Stimulated activated CD8-positive, alpha-beta memory T cell treated with anti-CD3 and anti-CD28 coated beads, Interleukin-4, amount 100 ng/mL, for 1 hour (primary cell): Measurements from ENCODE around the gene ID1.
"Not testable (repeated sequence)": the region's sequence is repeated elsewhere in the genome, so short reads cannot be mapped to it uniquely, and the experiment has no call there.

ENCODE experiments used
- DNase-seq, 2 donors: peaks; one replicate each; pipeline ENCODE4 v3.0.0-alpha.2; 2020; ENCODE audit warnings: low read depth in 2 of 2, low spot score in 1 of 2

Gene ID1

DNA sequence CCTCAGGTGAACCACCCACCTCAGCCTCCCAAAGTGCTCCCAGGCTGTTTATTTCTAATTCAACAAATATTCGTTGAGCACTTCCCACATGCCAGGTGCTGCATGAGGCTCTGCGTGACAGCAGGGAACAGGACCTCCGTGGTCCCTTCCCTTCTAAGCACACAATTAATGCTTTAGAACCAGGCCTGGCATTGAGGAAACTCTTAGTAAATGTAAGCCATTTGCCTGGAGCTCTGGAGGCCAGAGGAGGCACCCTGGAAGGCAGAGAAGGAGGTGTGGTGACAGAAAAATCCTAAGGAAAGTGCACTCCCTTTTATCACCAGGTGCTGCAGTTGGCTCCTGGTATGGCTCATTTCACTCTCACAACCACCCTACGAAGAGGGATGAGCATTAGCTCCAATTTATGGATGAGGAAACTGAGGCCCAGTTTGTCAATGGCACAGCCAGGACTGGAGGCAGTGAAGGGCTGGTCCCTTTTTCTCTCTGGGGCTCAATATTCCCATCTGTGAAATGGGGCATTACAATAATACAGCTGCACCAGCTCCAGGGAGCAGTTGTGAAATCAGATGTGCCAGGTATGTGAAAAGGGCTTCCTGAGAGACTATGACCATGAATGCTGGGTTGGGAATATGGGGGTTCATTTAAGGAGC lies 8.1 kb upstream of the ID1 start:
- DNase-seq: no peak

GRCh38 chr20:31597481-31597855 lies 7.6 kb upstream of the ID1 start:
- DNase-seq: no peak

GRCh38 chr20:31602431-31602778 lies 2.7 kb upstream of the ID1 start:
- DNase-seq: no peak

DNA sequence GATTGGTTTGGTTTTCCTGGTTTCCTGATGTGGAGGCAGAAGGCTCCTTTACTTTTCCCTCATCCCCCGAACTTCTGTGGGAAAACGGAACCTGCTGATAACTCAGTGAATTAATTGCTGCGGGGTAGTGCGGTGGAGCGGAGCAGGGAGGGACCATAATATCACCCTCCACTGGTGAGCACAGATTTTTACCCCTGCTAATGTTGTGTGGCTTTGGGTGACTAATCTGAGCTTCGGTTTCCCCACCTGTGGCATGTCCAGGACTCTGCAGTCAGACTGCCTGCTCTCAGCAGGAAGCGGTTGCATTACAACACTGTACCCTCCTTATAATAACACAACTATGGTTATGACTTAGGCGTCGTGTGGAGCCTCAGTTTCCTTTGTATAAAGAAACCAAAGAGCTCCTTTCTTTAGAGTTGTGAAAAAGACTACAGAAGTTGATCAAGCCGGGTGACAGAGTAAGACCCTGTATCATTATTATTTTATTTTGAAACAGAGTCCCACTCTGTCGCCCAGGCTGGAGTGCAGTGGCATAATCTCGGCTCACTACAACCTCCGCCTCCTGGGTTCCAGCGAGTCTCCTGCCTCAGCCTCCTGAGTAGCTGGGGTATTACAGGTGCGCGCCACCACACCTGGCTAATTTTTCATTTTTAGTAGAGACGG lies 2.2 kb upstream of the ID1 start:
- DNase-seq: no peak

- peak; percentile 45 to 46 for DNase-seq
These were observed 1.1 kb upstream of the ID1 start for GRCh38 chr20:31603822-31604566.

GRCh38 chr20:31604567-31605030 lies 490 bp upstream of the ID1 start:
- DNase-seq: no peak

- DNase-seq: no peak
These were observed 1.1 kb downstream of the ID1 start for GRCh38 chr20:31605902-31606803.

GRCh38 chr20:31606804-31607639 lies 1.9 kb downstream of the ID1 start:
- no peak for DNase-seq

- no peak for DNase-seq
These were observed 2.7 kb downstream of the ID1 start for GRCh38 chr20:31607640-31608250.

DNA sequence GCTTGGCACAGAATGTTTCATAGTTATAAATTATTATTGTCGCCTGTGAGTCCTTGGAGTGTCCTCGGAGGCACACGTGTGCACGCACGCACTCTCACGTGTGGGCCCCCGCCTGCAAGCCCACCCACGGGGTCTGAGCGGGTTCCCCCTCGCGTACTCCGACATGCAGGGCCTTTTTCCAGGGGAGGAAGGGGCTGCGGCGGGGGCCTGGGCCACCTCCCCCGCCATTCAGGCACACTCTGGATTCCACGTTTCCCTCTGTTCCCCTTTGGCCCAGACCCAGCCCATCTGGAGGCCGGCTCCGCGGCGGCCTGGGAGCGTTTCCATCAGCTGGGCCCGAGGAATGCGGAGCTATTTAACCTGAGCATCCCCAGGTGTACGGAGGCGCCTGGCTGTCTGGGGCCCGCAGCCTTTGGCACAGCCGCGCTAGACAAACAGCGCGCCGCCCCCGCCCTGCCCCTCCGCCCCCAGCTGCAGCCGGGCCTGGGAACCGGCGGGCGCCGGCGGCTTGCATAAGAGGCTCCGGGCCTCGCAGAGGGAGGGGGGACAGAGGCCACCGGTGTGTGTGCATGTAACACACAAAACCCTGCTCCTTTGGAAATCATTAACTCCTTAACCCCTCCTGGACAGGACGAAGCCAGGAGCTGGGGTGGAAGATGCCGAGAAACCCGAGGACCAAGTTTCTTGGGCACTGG lies 3.3 kb downstream of the ID1 start:
- DNase-seq: no peak

GRCh38 chr20:31612271-31612640 lies 7.2 kb downstream of the ID1 start:
- DNase-seq: not testable (repeated sequence)

GRCh38 chr20:31615416-31615815 lies 10.3 kb downstream of the ID1 start:
- DNase-seq: no peak

GRCh38 chr20:31617432-31618104 lies 12.5 kb downstream of the ID1 start:
- DNase-seq: no peak

GRCh38 chr20:31620246-31620645 lies 15.2 kb downstream of the ID1 start:
- no peak for DNase-seq

GRCh38 chr20:31623123-31623505 lies 18.0 kb downstream of the ID1 start:
- DNase-seq: not testable (repeated sequence)

DNA sequence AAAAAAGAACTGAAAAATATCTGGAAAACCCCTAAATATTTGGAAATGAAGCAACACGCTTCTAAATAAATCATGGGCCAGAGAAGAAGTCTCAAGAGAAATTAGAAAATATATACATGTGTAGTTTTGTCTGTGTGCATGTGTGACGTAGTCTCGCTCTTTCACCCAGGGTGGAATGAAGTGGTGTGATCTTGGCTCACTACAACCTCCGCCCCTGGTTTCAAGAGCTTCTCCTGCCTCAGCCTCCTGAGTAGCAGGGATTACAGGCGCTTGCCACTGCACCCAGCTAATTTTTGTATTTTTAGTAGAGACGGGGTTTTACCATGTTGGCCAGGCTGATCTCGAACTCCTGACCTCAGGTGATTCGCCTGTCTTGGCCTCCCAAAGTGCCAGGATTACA lies 21.4 kb downstream of the ID1 start:
- not testable (repeated sequence) for DNase-seq

- DNase-seq: not testable (repeated sequence)
These were observed 23.0 kb downstream of the ID1 start for GRCh38 chr20:31628057-31628456.

DNA sequence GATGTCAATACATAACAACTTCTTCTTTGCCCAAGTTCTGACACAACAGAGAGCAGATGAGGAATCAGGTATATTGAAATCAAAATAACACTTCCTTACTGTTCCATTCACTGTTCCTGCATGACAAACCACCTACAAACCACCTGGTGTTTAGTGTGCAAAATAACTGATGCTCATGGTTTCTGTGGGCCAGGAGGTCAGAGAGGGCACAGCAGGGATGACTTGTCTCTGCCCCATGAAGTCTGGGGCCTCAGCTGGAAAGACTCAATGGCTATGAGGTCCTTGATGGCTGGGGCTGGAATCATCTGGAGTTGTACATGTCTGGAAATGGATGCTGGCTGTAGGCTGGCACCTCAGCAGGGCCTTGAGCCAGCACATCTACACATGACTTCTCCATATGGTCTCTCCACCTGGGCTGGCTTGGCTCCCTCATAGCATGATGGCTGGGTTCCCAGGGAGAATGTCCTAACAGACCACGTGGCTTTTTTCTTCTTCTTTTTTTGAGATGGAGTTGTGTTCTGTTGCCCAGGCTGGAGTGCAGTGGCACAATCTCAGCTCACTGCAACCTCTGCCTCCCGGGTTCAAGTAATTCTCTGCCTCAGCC lies 25.2 kb downstream of the ID1 start:
- no peak for DNase-seq
